Endothelial cell of umbilical vein (primary cell): ENCODE measurements around the gene RCOR2. TPM values are rescaled to one million over a fixed set of nuclear protein-coding genes. Genes with fewer than 3 reads are reported as not detected.

Source experiments
- BruUV-seq: library from RNA; stranded (reverse); fragments of 400-500 nt; replicated peaks from 2 replicates; lab custom pipeline; 2021; lab: Mats Ljungman, UMichigan
- CTCF ChIA-PET: fragments of 300-600, 350-600 bp; sonication (Branson Sonifier 250); formaldehyde crosslinking; loops from one replicate; lab custom pipeline; 2021; ENCODE audit warnings: antibody characterized with exemption, inconsistent platforms; lab: Charles Lee
- POLR2A ChIA-PET: fragments of 300-600, 350-600 bp; sonication (Branson Sonifier 250); formaldehyde crosslinking; loops from one replicate; lab custom pipeline; 2021; ENCODE audit warnings: antibody characterized with exemption, inconsistent platforms; lab: Charles Lee
- DNase-seq: peaks from one replicate; pipeline ENCODE4 v3.0.0-alpha.2; 2011; ENCODE audit warnings: low read depth, low spot score
- FAIRE-seq: peaks from 2 replicates; lab custom pipeline; 2011; peaks lifted over from hg19 to GRCh38; lab: Jason Lieb, UNC
- H2AFZ ChIP-seq: 2 replicates; pipeline ENCODE4 v1.6.0; 2012; ENCODE audit warnings: low read depth, low read length, control low read depth, inconsistent platforms
- H3K27ac ChIP-seq: 2 replicates; pipeline ENCODE4 v1.5.1; 2011; ENCODE audit warnings: low read depth, mild to moderate bottlenecking, control low read depth, low read length, moderate library complexity; ENCODE audit not compliant: insufficient read depth
- H3K27me3 ChIP-seq, 2 experiments: 2 replicates each; pipeline versions ENCODE4 v1.6.0 to v1.6.1; 2011; ENCODE audit warnings: low read length in 2 of 2, mixed read lengths in 1 of 2; ENCODE audit not compliant: control insufficient read depth in 2 of 2, insufficient read depth in 2 of 2
- H3K36me3 ChIP-seq, 2 experiments: 2 replicates in 1 of 2; 3 replicates in 1 of 2; pipeline ENCODE4 v1.5.1; 2011; ENCODE audit warnings: low read length in 2 of 2, mild to moderate bottlenecking in 1 of 2, moderate library complexity in 1 of 2; ENCODE audit not compliant: control insufficient read depth in 2 of 2, insufficient read depth in 2 of 2; ENCODE audit errors: extremely low read depth in 1 of 2
- H3K4me1 ChIP-seq: 3 replicates; pipeline ENCODE4 v1.5.1; 2011; ENCODE audit warnings: mild to moderate bottlenecking, low read length; ENCODE audit not compliant: control insufficient read depth, insufficient read depth; ENCODE audit errors: extremely low read depth
- H3K4me2 ChIP-seq: 2 replicates; pipeline ENCODE4 v1.6.1; 2011; ENCODE audit warnings: low read length, control low read depth, mixed read lengths; ENCODE audit not compliant: insufficient read depth
- H3K4me3 ChIP-seq, 3 experiments: fragments of 200-600 bp in 1 of 3; sonication (generic), shearing (Covaris generic) in 1 of 3; replicated peaks in 1 of 3; 2 replicates each; pipeline ENCODE4 v1.5.1; 2011 to 2016; ENCODE audit warnings: control low read depth in 3 of 3, low read length in 3 of 3, mild to moderate bottlenecking in 2 of 3, inconsistent platforms in 1 of 3, low read depth in 1 of 3, moderate library complexity in 1 of 3; ENCODE audit not compliant: insufficient read depth in 1 of 3
- H3K79me2 ChIP-seq: 2 replicates; pipeline ENCODE4 v1.6.0; 2012; ENCODE audit warnings: low read length, inconsistent platforms; ENCODE audit not compliant: control insufficient read depth, insufficient read depth
- H3K9ac ChIP-seq: replicated peaks from 2 replicates; pipeline ENCODE3; 2011; ENCODE audit warnings: low read length, control low read depth; ENCODE audit not compliant: insufficient read depth; ENCODE audit errors: extremely low read depth
- H3K9me1 ChIP-seq: replicated peaks from 3 replicates; pipeline ENCODE4 v1.6.0; 2011; ENCODE audit warnings: mild to moderate bottlenecking, low read length; ENCODE audit not compliant: control insufficient read depth, insufficient read depth; ENCODE audit errors: extremely low read depth
- H3K9me3 ChIP-seq: replicated peaks from 2 replicates; pipeline ENCODE4 v1.5.1; 2012; ENCODE audit warnings: low read length, inconsistent platforms; ENCODE audit not compliant: control insufficient read depth, insufficient read depth
- H4K20me1 ChIP-seq: replicated peaks from 2 replicates; pipeline ENCODE3; 2011; ENCODE audit warnings: mild to moderate bottlenecking, low read length; ENCODE audit not compliant: control insufficient read depth, insufficient read depth; ENCODE audit errors: extremely low read depth
- EZH2 ChIP-seq: IDR thresholded peaks from 2 replicates; pipeline ENCODE4 v1.6.1; 2012; ENCODE audit warnings: borderline replicate concordance, low read depth, mild to moderate bottlenecking, moderate library complexity, low read length, inconsistent platforms; ENCODE audit not compliant: severe bottlenecking
- FOS ChIP-seq: IDR thresholded peaks from 2 replicates; pipeline ENCODE4 v1.6.1; 2011; ENCODE audit warnings: mild to moderate bottlenecking, low read length, moderate library complexity, borderline replicate concordance; ENCODE audit not compliant: insufficient read depth
- GATA2 ChIP-seq: IDR thresholded peaks from 2 replicates; pipeline ENCODE4 v1.7.0; 2011; ENCODE audit warnings: low read depth, mild to moderate bottlenecking, moderate library complexity, mixed read lengths, low read length; ENCODE audit not compliant: insufficient read length, insufficient read depth
- JUN ChIP-seq: IDR thresholded peaks from 2 replicates; pipeline ENCODE4 v1.6.1; 2011; ENCODE audit warnings: borderline replicate concordance, low read depth; ENCODE audit not compliant: insufficient read length, insufficient read depth
- MYC ChIP-seq: IDR thresholded peaks from one replicate; pipeline ENCODE4 v1.6.1; 2011; ENCODE audit warnings: mild to moderate bottlenecking, low read depth, low read length
- POLR2A ChIP-seq: IDR thresholded peaks from 2 replicates; pipeline ENCODE4 v1.6.1; 2012; ENCODE audit warnings: low read depth, mild to moderate bottlenecking, control low read depth, low read length
- POLR2AphosphoS5 ChIP-seq: IDR thresholded peaks from 2 replicates; pipeline ENCODE4 v1.6.1; 2012; ENCODE audit warnings: low read depth, mild to moderate bottlenecking, control low read depth, low read length, moderate library complexity; ENCODE audit not compliant: insufficient read depth
- dilution Hi-C: fragments of 300-500 bp; cut with MboI; formaldehyde crosslinking; loops from one replicate; pipeline ENCODE4 v1.15.0; 2019; ENCODE audit warnings: low sequenced_read_pairs; ENCODE audit not compliant: extremely low pct_ligation_motif_present
- intact Hi-C: fragments of 100-400 bp; cut with micrococcal nuclease; formaldehyde crosslinking; loops from one replicate; pipeline ENCODE4 v1.10.0; 2022
- polyA plus RNA-seq, 4 experiments: library from polyadenylated mRNA; depleted of rRNA in 3 of 4; stranded (reverse) in 3 of 4; unstranded in 1 of 4; fragments of >200 nt; gene quantifications; 2 replicates each; pipeline versions ENCODE4 v1.2.1 to v1.2.3, GENCODE V29; 2011 to 2012; ENCODE audit warnings: missing spikeins in 1 of 4
- total RNA-seq: library from RNA; stranded (reverse); gene quantifications from 2 replicates; pipeline ENCODE4 v1.2.3, GENCODE V29; 2021
- TF ChIP-seq, protein P1 (sequence below), 2 donors: IDR thresholded peaks; 1 replicate in 1 of 2; 2 replicates in 1 of 2; pipeline ENCODE4 v1.5.1; 2011; ENCODE audit warnings: low read length in 2 of 2, mild to moderate bottlenecking in 2 of 2, moderate library complexity in 2 of 2, control low read depth in 1 of 2, inconsistent platforms in 1 of 2, low read depth in 1 of 2; ENCODE audit not compliant: insufficient read depth in 1 of 2; ENCODE audit errors: extremely low read depth in 1 of 2
- TF ChIP-seq, protein P2 (sequence below): IDR thresholded peaks from 2 replicates; pipeline ENCODE4 v1.6.1; 2011; ENCODE audit not compliant: insufficient read depth, insufficient read length

Gene RCOR2
- total and polyA plus RNA-seq, 2 donors (not counting 3 experiments of a cell fraction or from before 2014, with no cell fraction given): 0.13 to 0.63 TPM

DNA sequence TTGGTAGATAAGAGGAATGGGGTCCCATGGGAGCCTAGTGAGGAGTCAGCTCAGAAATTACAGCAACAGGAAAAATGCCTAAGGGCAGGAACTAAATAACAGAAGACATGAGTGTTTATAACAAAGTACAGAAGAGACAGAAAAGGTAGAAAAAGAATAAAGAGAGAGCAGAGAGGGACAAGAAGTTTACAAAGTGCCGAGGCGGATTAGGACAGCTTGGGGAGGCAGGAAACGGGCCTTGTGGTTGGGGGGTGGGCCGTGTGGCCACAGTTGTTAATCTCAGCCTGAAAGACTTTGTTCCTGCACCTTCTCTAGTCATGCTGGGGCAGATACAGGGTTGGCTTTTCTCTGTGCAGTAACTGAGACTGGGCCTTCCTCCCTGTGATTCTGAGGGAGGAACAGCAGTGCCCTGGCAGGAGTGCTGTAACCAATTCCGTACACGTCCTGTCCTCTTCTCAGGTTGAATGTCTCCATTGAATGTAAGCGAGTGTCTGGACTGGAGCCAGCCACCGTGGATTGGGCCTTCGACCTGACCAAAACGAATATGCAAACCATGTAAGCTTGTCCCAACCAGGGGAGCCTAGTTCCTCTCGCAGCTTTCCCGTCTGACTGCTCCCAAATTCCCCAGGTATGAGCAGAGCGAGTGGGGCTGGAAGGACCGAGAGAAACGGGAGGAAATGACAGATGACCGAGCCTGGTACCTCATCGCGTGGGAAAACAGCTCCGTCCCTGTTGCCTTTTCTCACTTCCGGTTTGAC, 35.0 kb upstream of the RCOR2 start:
- Histone ChIP-seq H2AFZ (no peak overlapping the region), H3K36me3 (peaks cover 7 to 37% of the 10 kb centered on the region in 2 experiments), H3K4me2 (no peak overlapping the region), H3K9me3 (no peaks in the 10 kb centered on the region), H3K4me1 (no peaks in the 10 kb centered on the region), H3K9ac (no peak overlapping the region), H3K27ac (no peak overlapping the region), H3K4me3 (no peak overlapping the region), H3K79me2 (no peaks in the 10 kb centered on the region), H4K20me1 (no peaks in the 10 kb centered on the region), H3K27me3 (no peaks in the 10 kb centered on the region), H3K9me1 (no peaks in the 10 kb centered on the region)
- dilution Hi-C loops: no loop called here
- TF ChIP-seq, protein P1, sequence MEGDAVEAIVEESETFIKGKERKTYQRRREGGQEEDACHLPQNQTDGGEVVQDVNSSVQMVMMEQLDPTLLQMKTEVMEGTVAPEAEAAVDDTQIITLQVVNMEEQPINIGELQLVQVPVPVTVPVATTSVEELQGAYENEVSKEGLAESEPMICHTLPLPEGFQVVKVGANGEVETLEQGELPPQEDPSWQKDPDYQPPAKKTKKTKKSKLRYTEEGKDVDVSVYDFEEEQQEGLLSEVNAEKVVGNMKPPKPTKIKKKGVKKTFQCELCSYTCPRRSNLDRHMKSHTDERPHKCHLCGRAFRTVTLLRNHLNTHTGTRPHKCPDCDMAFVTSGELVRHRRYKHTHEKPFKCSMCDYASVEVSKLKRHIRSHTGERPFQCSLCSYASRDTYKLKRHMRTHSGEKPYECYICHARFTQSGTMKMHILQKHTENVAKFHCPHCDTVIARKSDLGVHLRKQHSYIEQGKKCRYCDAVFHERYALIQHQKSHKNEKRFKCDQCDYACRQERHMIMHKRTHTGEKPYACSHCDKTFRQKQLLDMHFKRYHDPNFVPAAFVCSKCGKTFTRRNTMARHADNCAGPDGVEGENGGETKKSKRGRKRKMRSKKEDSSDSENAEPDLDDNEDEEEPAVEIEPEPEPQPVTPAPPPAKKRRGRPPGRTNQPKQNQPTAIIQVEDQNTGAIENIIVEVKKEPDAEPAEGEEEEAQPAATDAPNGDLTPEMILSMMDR (IDR thresholded peaks at IDR 0.05; ENCODE audit: extremely low read depth in 1 of 2, insufficient read depth in 1 of 2, low read depth in 1 of 2, low read length in 2 of 2): no peak
- TF ChIP-seq MYC (no peak), FOS (no peak), GATA2 (no peak), POLR2AphosphoS5 (no peak), JUN (no peak), EZH2 (no peak), POLR2A (no peak)
- TF ChIP-seq, protein P2, sequence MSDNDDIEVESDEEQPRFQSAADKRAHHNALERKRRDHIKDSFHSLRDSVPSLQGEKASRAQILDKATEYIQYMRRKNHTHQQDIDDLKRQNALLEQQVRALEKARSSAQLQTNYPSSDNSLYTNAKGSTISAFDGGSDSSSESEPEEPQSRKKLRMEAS: no peak
- intact Hi-C loops: no loop called here
- FAIRE-seq (no peak), DNase-seq (no peak)
- CTCF ChIA-PET: no interaction called here
- BruUV-seq: no TSS peak
- POLR2A ChIA-PET: no interaction called here
